TTC549 (cell line): Measurements from ENCODE around the gene TXLNA.

ENCODE experiments used
- FAIRE-seq: peaks from 2 replicates; lab custom pipeline; 2012; peaks lifted over from hg19 to GRCh38; lab: Jason Lieb, UNC

The TXLNA gene

DNA sequence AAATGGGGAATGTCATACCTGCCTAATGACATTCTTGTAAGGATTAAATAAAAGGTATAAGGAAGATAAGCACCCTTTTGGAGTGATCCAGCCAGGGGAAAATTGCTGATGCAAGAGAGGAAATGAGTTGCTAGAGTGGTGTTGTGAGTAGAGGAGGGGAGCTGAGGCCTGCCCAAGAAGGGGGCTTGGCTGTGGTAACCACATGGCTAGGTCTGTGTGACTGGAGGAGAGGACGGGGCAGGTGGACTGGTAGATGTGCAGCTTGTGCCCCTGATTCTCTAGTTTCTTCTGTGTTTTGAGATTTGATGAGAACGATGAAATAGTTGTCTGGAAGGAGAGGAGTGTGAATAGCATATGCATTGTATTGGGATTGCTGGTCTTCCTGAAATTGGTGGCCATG, 6.6 kb downstream of the TXLNA start:
- no peak for FAIRE-seq

DNA sequence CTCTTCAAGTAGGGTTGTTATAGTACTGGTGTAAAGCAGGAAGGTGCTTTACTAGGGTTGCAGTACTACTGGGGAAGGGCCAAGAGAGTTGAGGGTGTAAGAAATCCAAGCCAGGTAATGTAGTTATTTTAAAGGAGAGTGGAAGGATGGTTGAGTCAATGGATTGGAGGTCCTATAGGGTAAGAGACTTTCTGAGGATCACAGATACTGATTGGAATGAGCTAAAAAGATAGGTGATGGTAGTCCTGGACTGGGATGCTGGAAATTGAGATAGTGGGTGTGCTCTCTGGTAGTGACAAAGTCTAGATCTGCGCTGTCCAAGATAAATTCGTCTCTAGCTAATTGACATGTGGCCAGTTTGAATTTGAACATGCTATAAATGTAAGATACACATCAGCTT, 7.0 kb downstream of the TXLNA start:
- no peak for FAIRE-seq

DNA sequence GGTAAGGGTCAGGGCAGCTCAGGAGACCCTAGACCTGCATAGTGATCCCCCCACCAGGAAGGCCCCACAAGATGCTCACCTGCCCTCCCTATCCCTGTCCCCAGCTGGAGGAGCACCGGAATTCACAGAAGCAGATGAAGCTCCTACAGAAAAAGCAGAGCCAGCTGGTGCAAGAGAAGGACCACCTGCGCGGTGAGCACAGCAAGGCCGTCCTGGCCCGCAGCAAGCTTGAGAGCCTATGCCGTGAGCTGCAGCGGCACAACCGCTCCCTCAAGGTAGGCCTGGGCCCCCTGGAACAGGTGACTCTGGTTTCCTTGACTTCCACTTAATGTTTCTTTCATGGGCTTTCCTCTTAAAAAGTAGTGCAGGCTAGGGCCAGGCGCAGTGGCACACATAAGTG, 8.4 kb downstream of the TXLNA start:
- FAIRE-seq = no peak

DNA sequence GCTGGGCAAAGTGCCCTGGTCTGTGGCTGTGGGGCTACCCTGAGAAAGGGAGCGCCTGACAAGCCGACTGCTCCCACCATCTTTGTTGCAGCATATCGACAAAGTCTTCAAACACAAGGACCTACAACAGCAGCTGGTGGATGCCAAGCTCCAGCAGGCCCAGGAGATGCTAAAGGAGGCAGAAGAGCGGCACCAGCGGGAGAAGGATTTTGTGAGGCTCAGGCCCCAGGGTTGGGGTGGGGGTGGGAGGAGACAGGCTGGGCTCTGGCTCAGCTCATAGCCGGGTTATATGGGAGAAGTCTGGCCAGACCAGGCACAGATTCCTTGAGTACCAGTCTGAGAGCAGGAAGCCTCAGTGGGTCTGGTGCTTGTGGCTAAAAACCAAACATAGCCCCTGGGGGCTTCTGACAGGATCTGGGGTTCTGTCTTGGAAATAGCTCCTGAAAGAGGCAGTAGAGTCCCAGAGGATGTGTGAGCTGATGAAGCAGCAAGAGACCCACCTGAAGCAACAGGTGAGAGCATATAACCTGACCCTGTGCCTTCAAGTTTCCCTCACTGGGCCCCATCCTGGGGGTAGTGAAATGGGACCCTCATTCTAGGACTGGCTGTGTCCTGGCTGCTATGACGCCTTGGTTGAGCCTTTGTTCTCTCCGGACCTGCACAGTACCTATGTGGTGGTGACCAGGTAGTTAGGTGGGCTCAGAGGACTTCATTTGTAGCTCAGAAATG, 12.9 kb downstream of the TXLNA start:
- no peak for FAIRE-seq

DNA sequence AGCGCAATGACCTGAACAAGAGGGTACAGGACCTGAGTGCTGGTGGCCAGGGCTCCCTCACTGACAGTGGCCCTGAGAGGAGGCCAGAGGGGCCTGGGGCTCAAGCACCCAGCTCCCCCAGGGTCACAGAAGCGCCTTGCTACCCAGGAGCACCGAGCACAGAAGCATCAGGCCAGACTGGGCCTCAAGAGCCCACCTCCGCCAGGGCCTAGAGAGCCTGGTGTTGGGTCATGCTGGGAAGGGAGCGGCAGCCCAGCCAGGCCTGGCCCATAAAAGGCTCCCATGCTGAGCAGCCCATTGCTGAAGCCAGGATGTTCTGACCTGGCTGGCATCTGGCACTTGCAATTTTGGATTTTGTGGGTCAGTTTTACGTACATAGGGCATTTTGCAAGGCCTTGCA, 15.5 kb downstream of the TXLNA start:
- FAIRE-seq = no peak

DNA sequence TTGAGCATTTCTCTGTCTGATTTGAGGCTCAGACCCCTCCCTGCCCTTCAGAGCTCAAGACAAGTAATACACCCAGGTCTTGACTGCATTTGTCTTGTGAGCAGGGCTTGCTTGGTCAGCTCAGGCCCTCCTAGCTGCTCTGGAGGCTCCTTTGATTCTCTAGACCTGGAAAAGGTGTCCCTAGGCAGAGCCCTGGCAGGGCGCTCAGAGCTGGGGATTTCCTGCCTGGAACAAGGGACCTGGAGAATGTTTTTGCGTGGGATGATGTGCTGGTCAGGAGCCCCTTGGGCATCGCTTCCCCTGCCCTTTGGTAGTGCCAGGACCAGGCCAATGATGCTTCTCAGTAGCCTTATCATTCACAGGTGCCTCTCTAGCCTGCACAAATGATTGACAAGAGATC, 16.1 kb downstream of the TXLNA start:
- no peak for FAIRE-seq

DNA sequence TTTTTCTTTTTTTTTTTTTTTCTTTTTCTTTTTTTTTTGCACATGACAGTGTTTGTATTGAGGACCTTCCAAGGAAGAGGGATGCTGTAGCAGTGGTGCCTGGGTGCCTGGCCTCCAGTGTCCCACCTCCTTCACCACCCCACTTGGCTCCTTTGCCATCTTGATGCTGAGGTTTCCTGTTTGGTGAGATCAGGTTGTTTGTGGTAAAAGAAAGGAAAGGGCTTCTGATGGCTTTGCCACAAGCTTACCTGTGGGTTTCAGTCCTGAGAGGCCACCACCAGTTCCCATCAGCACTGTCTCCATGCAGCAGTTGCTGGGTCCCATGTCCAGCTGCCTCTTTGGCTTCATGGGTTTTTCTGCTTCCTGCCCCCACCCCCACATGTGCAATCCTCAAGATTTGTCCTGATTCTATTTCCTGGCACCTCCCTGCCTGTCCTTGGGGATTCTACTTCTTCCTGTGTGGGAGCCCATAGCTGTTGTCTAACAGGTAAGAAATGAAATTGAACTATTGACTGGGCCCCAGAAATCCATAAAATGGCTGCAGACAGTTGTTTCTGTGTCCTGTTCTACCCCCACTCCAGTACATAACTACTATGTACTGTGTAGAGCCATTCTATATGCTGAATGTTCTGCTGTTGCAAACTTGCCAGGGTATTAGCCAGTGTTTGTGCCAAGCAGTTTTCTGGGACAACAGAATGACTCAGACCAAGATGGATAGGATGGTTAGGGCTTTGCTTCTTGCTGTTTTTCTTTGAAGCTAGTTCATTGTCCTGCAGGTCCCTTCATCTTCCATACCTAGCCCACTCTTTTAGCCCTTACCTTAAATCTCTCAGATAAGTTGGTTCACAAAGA, 16.7 kb downstream of the TXLNA start:
- no peak for FAIRE-seq

DNA sequence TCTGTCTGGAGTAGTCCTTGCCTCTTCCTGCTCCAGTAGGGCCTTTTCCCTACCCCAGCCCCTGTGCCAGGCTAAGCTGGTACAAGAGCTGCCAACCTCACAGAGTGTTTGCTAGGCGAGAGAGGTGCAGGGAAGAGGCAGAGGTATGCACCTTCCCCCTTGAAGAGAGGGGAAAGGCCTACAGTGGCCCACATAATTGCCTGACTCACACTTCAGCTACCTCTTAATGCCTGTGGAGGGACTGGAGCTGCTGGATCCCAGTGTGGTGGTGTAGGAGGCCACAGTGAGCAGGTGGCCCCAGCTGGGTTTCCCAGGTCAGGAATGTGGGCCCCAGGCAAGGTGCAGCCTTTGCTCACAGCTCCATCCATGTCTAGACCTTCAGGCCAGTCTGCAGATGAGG, 17.6 kb downstream of the TXLNA start:
- no peak for FAIRE-seq

DNA sequence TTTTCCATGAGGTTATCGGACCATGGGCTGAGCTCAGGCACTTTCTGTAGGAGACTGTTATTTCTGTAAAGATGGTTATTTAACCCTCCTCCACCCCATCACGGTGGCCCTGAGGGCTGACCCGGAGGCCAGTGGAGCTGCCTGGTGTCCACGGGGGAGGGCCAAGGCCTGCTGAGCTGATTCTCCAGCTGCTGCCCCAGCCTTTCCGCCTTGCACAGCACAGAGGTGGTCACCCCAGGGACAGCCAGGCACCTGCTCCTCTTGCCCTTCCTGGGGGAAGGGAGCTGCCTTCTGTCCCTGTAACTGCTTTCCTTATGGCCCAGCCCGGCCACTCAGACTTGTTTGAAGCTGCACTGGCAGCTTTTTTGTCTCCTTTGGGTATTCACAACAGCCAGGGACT, 18.4 kb downstream of the TXLNA start:
- FAIRE-seq = no peak

DNA sequence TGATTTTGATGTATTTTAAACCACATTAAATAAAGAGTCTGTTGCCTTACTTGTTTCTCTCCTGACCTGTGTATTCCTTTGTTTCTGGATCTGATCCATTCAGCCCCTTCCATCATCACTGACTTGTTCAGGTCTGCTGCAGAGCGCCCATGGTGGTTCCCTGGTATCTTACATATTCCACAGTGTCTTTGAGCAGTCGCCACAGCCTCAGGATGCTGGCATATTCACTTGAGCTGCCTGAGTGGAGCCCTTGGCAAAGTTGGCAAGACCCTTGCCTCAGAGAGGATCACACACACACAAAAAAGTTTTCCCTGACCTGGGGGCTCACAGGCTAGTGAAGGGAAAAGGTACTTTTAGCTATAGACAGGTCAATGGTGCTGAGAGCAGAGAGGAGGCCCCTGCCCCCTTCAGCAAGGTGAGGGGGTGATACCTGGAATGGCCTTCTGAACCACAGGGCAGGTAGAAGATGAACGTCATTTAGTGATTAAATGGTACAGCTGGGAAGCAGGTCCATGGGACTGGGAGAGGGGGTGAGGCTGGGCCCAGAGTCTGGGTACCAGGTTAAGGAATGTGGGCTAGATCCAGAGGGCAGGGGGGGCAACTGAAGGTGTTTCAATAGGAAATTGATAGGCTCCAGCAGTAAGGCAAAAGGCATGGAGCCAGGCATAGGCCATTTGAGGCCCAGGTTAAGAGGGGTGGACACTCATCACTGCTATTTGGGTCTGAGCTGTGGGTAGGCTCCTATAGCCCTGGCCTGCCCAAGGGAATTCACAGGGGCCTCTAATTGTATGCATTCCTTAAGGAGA, 19.0 kb downstream of the TXLNA start:
- no peak for FAIRE-seq

DNA sequence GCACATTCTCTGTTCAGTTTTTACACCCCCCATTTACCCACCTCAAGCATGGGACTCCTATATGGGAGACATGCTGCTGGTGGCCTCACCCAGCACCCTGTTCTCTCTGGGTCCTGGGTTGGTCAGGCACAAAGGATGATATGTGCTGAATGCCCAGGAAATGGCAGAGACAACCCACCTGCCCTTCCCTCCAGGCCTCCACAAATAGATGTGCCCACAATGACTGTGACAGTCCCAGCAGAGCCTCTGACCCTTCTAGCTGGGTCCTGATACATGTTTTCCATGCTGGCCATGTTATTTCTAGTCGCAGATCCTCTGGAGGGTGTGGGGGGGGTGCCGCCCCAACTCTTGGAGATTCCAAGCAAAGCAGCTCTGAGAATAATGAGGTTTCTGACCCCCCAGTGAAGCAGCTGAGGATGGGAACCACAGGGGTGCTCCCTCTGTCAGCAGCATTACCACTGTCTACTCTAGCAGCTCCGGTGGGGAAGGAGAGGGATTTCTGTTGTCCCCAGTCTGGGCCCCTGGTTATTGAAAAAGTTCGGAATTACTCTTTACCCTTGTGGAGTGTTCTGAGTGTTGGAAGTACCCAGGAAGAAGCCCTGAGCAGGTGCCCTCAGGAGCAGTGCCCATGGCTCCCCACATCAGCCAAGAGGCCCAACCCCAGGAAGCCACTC, 19.7 kb downstream of the TXLNA start:
- no peak for FAIRE-seq

DNA sequence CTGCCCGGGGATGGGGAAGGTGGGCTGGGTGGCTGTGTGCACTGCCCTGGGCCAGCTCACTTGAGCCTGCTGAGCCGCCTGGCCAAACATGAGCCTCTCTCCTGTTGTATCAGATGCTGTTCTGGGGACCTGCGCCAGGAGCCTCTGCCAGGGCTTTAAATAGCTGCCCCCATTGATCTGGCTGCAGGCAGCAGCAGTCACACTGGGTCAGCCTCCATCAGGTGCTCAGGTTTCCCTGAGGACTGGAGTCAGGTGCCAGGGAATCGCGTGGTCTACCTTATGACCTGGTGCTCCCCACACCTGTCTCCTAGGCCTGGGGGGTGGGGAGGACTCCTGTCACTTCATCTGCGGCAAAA, 20.2 kb downstream of the TXLNA start:
- no peak for FAIRE-seq

DNA sequence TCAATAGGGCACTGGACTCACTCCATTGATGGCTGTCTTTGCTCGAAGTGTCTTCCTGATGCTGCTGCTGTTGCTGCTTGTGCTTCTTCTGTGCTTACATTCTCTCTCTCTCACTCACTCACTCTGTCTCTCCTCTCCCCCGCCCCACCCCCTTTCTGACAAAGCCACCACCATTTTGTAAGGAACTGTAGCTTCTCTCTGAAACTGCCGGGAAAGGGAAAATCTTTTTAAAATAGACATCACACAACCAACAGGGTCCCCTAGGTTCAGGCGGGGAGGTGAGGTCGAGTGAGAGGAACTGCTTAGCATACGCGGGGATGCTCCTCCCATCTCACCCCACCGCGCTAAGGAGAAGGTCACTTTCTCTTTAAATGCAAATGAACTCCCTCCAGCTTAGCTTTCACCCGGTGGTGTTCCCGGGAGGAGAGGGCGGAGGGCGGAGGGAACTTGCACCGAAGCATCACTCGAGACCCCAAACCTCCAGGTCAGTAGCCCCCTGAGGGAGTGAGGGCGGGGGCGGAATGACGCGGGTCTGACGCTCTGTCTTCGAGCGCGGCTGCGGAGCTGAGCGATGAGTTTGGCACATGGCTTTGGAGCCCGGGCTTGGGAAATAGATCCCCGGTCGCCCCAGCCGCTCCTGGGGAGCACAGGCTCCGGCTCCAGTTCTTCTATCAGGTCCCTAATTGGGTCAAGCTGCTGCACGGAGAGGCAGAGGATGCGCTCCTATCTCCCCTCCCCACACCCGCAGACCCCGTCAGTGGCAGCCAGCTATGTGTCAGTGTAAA, 20.9 kb downstream of the TXLNA start, which contains the start of gene CCDC28B:
TSS of gene CCDC28B (plus strand) at position 370 of the 785 bp plus-strand sequence. CDS start 1,341 bp downstream, outside the sequence.
- FAIRE-seq = no peak

DNA sequence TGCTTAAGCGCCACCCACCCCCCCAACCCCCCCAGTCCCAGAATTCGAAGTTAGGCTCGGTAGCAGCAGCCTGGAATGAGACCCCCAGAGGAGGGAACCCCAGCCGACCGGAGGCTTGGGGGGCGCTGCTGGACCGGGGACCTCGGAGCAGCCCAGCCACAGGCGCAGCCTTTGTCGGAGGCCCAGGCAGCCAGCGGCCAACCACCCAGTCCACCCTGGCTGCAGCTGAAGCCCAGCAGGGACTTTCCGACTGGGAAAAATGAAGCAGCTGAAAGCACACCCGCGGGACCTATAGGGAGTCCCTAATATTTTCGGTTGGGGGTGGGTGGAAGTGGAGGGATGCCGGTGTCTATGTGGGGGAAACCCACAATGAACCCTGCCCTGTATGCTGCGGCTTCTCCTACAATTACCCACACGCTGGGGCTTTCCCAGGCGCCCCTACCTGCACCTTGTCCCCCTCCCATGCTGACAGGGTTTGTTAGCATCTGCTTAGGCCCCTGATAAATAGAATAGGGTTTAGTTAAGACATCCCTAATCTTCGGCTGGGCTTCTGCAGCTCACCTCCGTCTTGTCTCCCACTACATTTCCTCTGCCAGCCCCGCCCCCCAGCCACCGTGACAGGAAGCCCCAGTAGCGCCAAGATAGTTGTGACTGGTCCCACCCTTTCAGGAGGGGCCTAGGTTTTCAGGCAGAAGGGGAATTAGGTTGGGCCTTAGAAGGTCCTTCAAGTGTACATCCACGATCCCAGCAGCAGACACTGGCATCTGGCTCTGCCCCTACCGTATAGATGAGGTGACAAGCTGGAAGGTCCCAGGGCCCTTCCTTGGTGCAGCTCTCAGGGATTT, 21.8 kb downstream of the TXLNA start:
- FAIRE-seq = no peak

DNA sequence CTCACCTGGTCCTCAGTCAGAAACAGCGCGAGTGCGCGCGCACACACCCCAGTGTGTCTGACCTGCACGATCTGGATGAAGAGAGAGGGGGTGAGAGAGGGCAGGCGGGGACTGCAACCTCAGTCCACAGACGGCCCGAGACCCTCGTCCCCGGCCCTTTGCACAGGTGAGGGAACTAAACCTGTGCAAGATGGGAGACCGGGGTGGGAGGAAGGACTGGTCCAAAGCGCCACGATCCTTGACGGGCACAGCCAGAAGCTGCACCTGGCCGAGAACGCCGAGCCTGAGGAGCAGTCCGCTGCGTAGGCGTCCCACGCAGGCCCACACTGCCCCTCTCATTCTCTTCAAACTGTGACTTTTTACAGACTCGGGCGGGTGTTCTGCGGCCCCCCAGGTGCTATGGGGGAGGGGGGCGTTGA, 25.5 kb downstream of the TXLNA start:
- no peak for FAIRE-seq

DNA sequence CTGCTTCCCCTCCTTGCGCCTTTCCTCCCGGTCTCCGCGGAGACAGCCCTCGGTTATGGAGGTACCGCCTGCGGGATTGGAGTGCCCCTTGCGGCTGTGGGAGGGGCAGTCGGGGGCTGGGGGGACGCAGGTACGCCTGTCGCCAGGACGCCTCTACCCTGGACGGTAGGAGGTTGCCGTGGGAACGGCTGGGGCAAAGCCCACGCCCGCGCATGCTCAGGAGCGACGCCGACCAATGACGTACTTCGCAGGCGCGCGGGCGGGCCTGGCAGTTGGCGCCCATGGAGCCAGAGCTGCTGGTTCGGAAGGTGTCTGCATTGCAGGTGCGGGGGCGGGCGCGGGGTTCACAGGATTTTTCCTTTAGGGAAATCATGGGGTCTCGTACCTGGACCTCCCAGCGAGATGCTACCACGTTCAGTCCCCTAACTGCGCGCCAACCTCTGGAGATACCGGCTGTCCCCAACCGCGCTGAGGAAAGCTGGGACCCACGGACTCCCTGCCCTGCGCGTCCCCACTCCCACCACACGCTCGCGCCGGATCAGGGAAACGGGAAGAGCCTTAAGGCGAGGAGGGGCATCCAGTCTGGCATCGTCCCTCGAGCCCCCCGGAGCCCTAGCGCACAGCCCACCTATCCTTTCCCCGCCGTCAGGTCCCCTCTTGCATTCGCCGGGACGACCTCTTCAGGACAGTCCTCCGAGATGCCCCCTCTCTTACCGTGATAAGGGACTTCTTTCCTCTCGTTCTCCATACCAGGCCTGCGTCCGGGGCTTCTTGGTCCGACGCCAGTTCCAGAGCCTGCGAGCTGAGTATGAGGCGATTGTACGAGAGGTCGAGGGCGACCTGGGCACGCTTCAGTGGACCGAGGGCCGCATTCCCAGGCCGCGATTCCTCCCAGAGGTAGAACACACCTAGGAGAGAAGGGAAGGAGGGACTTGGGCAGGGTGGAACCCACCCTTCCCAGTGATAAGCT, 26.2 kb downstream of the TXLNA start, which contains the start of gene IQCC:
TSS of gene IQCC (plus strand) at position 271 of the 970 bp plus-strand sequence. CDS start at position 282, 11 bp downstream.
- FAIRE-seq = no peak

DNA sequence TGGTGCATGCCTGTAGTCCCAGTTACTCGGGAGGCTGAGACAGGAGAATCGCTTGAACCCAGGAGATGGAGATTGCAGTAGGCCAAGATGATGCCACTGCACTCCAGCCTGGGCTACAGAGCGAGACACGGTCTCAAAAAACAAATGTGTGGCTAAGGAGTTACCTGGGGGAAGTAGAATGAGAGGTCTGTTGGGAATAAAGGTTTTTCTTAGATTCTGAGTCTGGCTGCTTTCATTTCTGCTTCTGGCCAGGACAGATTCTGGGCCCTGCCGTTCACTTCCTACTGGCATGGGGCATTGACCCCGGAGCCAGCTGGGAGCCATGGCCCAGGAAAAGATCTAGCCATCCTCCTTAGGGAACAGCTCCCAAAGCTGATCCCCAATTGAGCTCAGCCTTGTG, 29.0 kb downstream of the TXLNA start:
- no peak for FAIRE-seq

DNA sequence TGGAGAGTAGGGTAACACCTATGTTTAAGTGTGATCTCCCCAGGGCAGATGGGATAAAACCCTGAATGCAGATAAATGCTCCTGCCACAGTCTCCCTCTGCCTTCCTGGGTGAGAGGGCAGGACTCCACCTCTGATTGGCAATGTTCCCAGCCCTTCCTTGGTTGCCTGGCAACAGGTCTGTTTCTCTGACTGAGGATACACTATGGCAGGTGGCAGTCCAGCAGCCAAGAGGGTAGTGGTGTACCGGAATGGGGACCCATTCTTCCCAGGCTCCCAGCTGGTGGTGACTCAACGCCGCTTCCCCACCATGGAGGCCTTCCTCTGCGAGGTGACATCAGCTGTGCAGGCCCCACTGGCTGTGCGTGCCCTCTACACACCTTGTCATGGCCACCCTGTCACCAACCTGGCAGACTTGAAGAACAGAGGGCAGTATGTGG, 29.4 kb downstream of the TXLNA start, which contains the start of gene DCDC2B:
TSS of gene DCDC2B (plus strand) at position 199 of the 438 bp plus-strand sequence. CDS start at position 204, 5 bp downstream.
- FAIRE-seq = no peak
